Trophoblast cell (in vitro differentiated cells and primary cell): ENCODE measurements around the gene VN1R4.
"Not testable (repeated sequence)": the region's sequence is repeated elsewhere in the genome, so short reads cannot be mapped to it uniquely, and the experiment has no call there.

ENCODE experiments used
- DNase-seq, 2 donors: peaks; one replicate each; pipeline ENCODE4 v3.0.0-alpha.2; 2016
- H2AFZ ChIP-seq: 2 replicates; pipeline ENCODE4 v1.6.1; 2013; ENCODE audit warnings: low read length, moderate library complexity, mild to moderate bottlenecking; ENCODE audit not compliant: insufficient read depth, poor library complexity
- H2AK5ac ChIP-seq: 2 replicates; pipeline ENCODE4 v1.6.1; 2013; ENCODE audit warnings: mild to moderate bottlenecking, low read length
- H2BK120ac ChIP-seq: 2 replicates; pipeline ENCODE4 v1.6.1; 2013; ENCODE audit warnings: low read length, mild to moderate bottlenecking, moderate library complexity; ENCODE audit not compliant: insufficient read depth, poor library complexity
- H2BK12ac ChIP-seq: 2 replicates; pipeline ENCODE4 v1.6.1; 2013; ENCODE audit warnings: mild to moderate bottlenecking, low read length, moderate library complexity
- H2BK5ac ChIP-seq: 2 replicates; pipeline ENCODE4 v1.6.1; 2013; ENCODE audit warnings: low read length, low read depth, moderate library complexity, mild to moderate bottlenecking; ENCODE audit not compliant: poor library complexity
- H3K14ac ChIP-seq: 2 replicates; pipeline ENCODE4 v1.6.1; 2013; ENCODE audit warnings: mild to moderate bottlenecking, low read length
- H3K18ac ChIP-seq: 2 replicates; pipeline ENCODE4 v1.6.1; 2013; ENCODE audit warnings: mild to moderate bottlenecking, low read length
- H3K23ac ChIP-seq: 2 replicates; pipeline ENCODE4 v1.6.1; 2013; ENCODE audit warnings: low read length
- H3K27ac ChIP-seq: 2 replicates; pipeline ENCODE4 v1.5.1; 2013; ENCODE audit warnings: low read depth, mild to moderate bottlenecking, inconsistent platforms, low read length, moderate library complexity
- H3K27me3 ChIP-seq: 2 replicates; pipeline ENCODE4 v1.6.1; 2013; ENCODE audit warnings: inconsistent platforms, mild to moderate bottlenecking, low read length, moderate library complexity; ENCODE audit not compliant: insufficient read depth
- H3K36me3 ChIP-seq, 2 experiments: 1 replicate in 1 of 2; 2 replicates in 1 of 2; pipeline ENCODE4 v1.6.1; 2013; ENCODE audit warnings: low read length in 2 of 2, mild to moderate bottlenecking in 2 of 2, moderate library complexity in 1 of 2; ENCODE audit not compliant: insufficient read depth in 2 of 2, control insufficient read depth in 1 of 2
- H3K4ac ChIP-seq: 2 replicates; pipeline ENCODE4 v1.6.1; 2013; ENCODE audit warnings: low read depth, mild to moderate bottlenecking, low read length, moderate library complexity
- H3K4me1 ChIP-seq, 2 experiments: 1 replicate in 1 of 2; 2 replicates in 1 of 2; pipeline ENCODE4 v1.6.1; 2013; ENCODE audit warnings: low read length in 2 of 2, mild to moderate bottlenecking in 2 of 2, moderate library complexity in 1 of 2; ENCODE audit not compliant: insufficient read depth in 2 of 2, control insufficient read depth in 1 of 2
- H3K4me2 ChIP-seq: 2 replicates; pipeline ENCODE4 v1.6.1; 2013; ENCODE audit warnings: inconsistent platforms, mild to moderate bottlenecking, low read length, moderate library complexity
- H3K4me3 ChIP-seq: 2 replicates; pipeline ENCODE4 v1.5.1; 2013; ENCODE audit warnings: mild to moderate bottlenecking, low read depth, low read length, inconsistent platforms
- H3K79me1 ChIP-seq: one replicate; pipeline ENCODE4 v1.6.1; 2013; ENCODE audit warnings: low read length
- H3K79me2 ChIP-seq: 2 replicates; pipeline ENCODE4 v1.6.1; 2013; ENCODE audit warnings: low read length, mild to moderate bottlenecking; ENCODE audit not compliant: control insufficient read depth, insufficient read depth, poor library complexity
- H3K9ac ChIP-seq: 2 replicates; pipeline ENCODE4 v1.6.1; 2013; ENCODE audit warnings: mild to moderate bottlenecking, low read length
- H3K9me3 ChIP-seq: 2 replicates; pipeline ENCODE4 v1.6.1; 2013; ENCODE audit warnings: low read depth, mild to moderate bottlenecking, control low read depth, inconsistent platforms, low read length; ENCODE audit not compliant: insufficient read depth
- H4K12ac ChIP-seq: 2 replicates; pipeline ENCODE4 v1.6.1; 2013; ENCODE audit warnings: low read depth, mild to moderate bottlenecking, low read length, moderate library complexity
- H4K8ac ChIP-seq: 2 replicates; pipeline ENCODE4 v1.6.1; 2013; ENCODE audit warnings: low read depth, mild to moderate bottlenecking, low read length, moderate library complexity
- H4K91ac ChIP-seq: one replicate; pipeline ENCODE4 v1.6.1; 2013; ENCODE audit warnings: low read depth, mild to moderate bottlenecking, low read length, moderate library complexity
- WGBS: extraction: QIAGEN DNeasy Blood & Tissue Kit; methylation state at CpG from one replicate; pipeline ENCODE4 v1.1.7; 2013; ENCODE audit warnings: missing lambda C conversion rate; ENCODE audit not compliant: insufficient read length, insufficient coverage; ENCODE audit errors: extremely low coverage; 5-methylcytosine and 5-hydroxymethylcytosine counted together

VN1R4 gene

GRCh38 chr19:53224606-53225005 lies 42.9 kb downstream of the VN1R4 start:
- no peak overlapping the region for H2AK5ac ChIP-seq

GRCh38 chr19:53222716-53223115 lies 44.8 kb downstream of the VN1R4 start:
- H2AFZ ChIP-seq, H3K79me1 ChIP-seq, H3K27ac ChIP-seq, H3K36me3 ChIP-seq, H3K4me3 ChIP-seq, H3K18ac ChIP-seq, H3K9ac ChIP-seq, H3K14ac ChIP-seq, H3K4me1 ChIP-seq, H3K79me2 ChIP-seq, H3K4me2 ChIP-seq, H2BK12ac ChIP-seq, H3K4ac ChIP-seq, H2BK120ac ChIP-seq, H4K12ac ChIP-seq, DNase-seq, H3K23ac ChIP-seq, H3K27me3 ChIP-seq, H2AK5ac ChIP-seq, H2BK5ac ChIP-seq, H4K8ac ChIP-seq, H4K91ac ChIP-seq: not testable (repeated sequence)
- WGBS, result no CpG with 5 or more reads among the region's 28 CpGs
- H3K9me3 ChIP-seq, result peaks cover 11% of the 10 kb centered on the region

More at GRCh38 chr19:53224606-53225005, 42.9 kb downstream of the VN1R4 start:
- Histone ChIP-seq H4K12ac (no peak overlapping the region), H3K14ac (no peak overlapping the region), H3K23ac (no peak overlapping the region), H3K4ac (no peak overlapping the region), H4K8ac (no peak overlapping the region), H4K91ac (no peak overlapping the region), H3K79me1 (no peaks in the 10 kb centered on the region), H2BK12ac (no peak overlapping the region), H3K36me3 (no peaks in the 10 kb centered on the region), H2AFZ (no peak overlapping the region), H3K27ac (no peak overlapping the region), H3K79me2 (no peaks in the 10 kb centered on the region), H3K4me2 (no peak overlapping the region), H3K9ac (no peak overlapping the region), H3K4me1 (no peaks in the 10 kb centered on the region), H3K9me3 (peaks cover 14% of the 10 kb centered on the region), H2BK120ac (no peak overlapping the region), H2BK5ac (no peak overlapping the region), H3K18ac (no peak overlapping the region), H3K27me3 (no peaks in the 10 kb centered on the region), H3K4me3 (no peak overlapping the region)
- no CpG with 5 or more reads among the region's 20 CpGs for WGBS
- DNase-seq, result no peak
